NCI-H526 treated with DMSO at 0.1 percent for 48 hours (cell line): ENCODE measurements around the gene NUTM2E.
"Not testable (repeated sequence)": the region's sequence is repeated elsewhere in the genome, so short reads cannot be mapped to it uniquely, and the experiment has no call there.

Experiments used
- DNase-seq: peaks from one replicate; lab custom pipeline; 2025; lab: John Stamatoyannopoulos, UW

NUTM2E gene

DNA sequence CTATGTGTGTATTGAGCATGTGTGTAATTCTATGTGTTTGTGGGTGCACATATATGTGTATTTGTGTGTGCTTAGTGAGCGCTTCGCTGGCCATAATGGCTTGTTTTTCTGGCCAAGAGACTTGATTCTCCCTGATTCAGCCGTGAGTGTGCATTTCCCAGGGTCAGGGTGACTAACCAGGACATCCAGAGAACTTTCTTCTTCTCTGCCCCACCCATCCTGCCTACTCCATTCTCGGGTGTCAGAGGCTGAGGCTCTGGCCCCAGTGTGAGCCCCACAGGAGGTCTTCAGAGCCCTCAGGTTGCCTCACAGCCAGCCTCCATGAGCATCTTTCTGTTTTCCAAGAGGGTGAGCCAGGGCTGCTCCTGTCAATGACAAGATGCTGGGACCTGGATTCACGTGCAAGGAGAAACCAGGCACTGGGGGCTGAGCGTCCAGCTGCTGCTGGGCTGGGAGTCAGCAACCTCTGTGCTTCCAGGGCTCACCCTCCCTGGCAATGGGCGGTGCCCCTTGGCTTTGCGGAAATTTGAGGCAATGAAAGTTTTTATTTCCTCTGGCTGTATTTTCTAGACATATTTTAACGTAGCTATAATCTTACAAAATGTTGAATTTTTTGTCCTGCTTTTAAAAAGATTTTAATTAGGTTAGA, 40.5 kb downstream of the NUTM2E start:
- DNase-seq = not testable (repeated sequence)

DNA sequence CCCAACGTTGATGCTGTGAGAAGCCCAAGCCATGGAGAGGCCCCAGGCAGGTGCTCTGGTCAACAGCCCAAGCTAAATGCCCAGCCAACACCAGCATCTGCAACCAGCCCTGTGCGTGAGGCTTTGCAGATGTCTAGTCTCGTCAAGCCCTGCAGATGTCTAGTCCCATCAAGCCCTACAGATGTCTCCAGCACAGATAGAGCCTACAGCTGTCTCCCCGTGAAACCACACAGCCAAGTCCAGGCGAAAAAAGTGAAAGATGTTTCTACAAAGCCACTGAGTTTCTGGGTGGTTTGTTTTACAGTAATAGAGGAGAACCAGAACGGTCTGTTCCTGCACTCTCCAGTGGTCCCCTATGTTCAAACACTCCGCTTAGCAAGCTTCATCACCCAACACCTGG, 41.5 kb downstream of the NUTM2E start:
- not testable (repeated sequence) for DNase-seq

DNA sequence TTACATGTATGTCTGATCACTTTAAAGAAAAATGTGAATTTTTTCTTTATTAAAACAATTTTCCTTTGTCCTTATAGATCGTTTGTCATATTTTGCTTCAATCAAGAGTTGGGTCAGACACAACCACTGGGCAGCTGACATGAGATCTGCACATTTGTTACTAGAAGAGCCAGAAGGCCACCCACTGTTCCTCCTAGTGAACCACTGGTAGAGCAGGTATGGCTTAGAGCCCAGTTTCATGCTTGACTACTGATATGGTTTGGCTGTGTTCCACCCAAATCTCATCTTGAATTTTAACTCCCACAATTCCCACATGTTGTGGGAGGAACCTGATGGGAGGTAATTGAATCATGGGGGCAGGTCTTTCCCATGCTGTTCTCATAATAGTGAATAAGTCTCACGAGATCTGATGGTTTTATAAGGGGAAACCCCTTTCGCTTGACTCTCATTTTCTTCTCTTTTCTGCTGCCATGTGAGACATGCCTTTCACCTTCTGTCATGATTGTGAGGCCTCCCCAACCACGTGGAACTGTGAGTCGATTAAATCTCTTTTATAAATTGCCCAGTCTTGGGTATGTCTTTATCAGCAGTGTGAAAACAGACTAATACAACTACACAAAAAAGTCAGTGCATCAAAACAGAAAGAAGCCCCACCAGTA, 43.0 kb downstream of the NUTM2E start:
- not testable (repeated sequence) for DNase-seq

DNA sequence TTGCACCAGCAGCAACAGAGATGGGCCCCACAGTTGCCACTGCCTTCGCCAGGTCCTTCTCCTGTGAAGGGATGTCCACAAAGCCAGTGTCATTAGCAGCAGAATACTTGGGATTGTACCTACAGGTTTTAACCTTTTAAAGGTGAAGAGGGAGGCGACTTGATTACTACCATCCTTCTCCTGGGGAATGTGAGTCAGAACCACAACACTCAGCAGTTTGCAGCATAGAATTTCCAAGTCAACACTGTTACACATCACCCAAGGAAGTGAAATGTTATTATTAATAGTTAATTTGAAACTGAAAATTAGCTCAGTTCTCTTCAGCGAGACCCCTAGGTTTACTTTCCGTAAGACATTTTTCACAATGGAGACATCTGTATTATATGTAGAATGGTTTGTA, 45.2 kb downstream of the NUTM2E start:
- DNase-seq = not testable (repeated sequence)
